Stomach smooth muscle (tissue), 2 donors: Measurements from ENCODE around the gene CCDC91.
"Not testable (repeated sequence)": the region's sequence is repeated elsewhere in the genome, so short reads cannot be mapped to it uniquely, and the experiment has no call there.

Source experiments
- H3K27ac ChIP-seq: one replicate; pipeline ENCODE4 v1.7.0; 2013; ENCODE audit warnings: mild to moderate bottlenecking, low read length, inconsistent platforms
- H3K27me3 ChIP-seq, 2 donors: one replicate each; pipeline ENCODE4 v1.7.0; 2013; ENCODE audit warnings: low read length in 2 of 2; ENCODE audit not compliant: insufficient read depth in 2 of 2, control insufficient read depth in 1 of 2
- H3K36me3 ChIP-seq, 2 donors: one replicate each; pipeline ENCODE4 v1.7.0; 2013; ENCODE audit warnings: low read length in 2 of 2; ENCODE audit not compliant: control insufficient read depth in 2 of 2, insufficient read depth in 2 of 2
- H3K4me1 ChIP-seq: one replicate; pipeline ENCODE4 v1.7.0; 2013; ENCODE audit warnings: low read length; ENCODE audit not compliant: control insufficient read depth, insufficient read depth
- H3K4me3 ChIP-seq, 2 donors: one replicate each; pipeline ENCODE4 v1.7.0; 2013; ENCODE audit warnings: low read length in 2 of 2
- H3K9ac ChIP-seq, 2 donors: one replicate each; pipeline ENCODE4 v1.7.0; 2013; ENCODE audit warnings: low read length in 2 of 2, mild to moderate bottlenecking in 1 of 2
- H3K9me3 ChIP-seq, 2 donors: one replicate each; pipeline ENCODE4 v1.7.0; 2013; ENCODE audit warnings: low read length in 2 of 2; ENCODE audit not compliant: control insufficient read depth in 2 of 2
- donor health status: healthy.
- donor health status: Pancreatic carcinoma.

The CCDC91 gene

GRCh38 chr12:28248555-28249145, 58.4 kb downstream of the CCDC91 start:
- no peaks in the 10 kb centered on the region for H3K9me3 ChIP-seq
- no peaks in the 10 kb centered on the region for H3K36me3 ChIP-seq
- H3K9ac ChIP-seq: no peak overlapping the region
- no peaks in the 10 kb centered on the region for H3K4me1 ChIP-seq
- H3K27me3 ChIP-seq: no peaks in the 10 kb centered on the region
- no peak overlapping the region for H3K4me3 ChIP-seq
- H3K27ac ChIP-seq: no peak overlapping the region

GRCh38 chr12:28253161-28253641, 62.9 kb downstream of the CCDC91 start:
- no peaks in the 10 kb centered on the region for H3K4me1 ChIP-seq

GRCh38 chr12:28257411-28257810, 67.2 kb downstream of the CCDC91 start:
- Histone ChIP-seq H3K36me3 (no peaks in the 10 kb centered on the region), H3K27me3 (no peaks in the 10 kb centered on the region), H3K9ac (no peak overlapping the region), H3K4me3 (no peak overlapping the region), H3K9me3 (no peaks in the 10 kb centered on the region), H3K4me1 (no peaks in the 10 kb centered on the region), H3K27ac (no peak overlapping the region)

More at GRCh38 chr12:28253161-28253641, 62.9 kb downstream of the CCDC91 start:
- H3K27ac ChIP-seq: no peak overlapping the region
- no peaks in the 10 kb centered on the region for H3K36me3 ChIP-seq
- no peaks in the 10 kb centered on the region for H3K9me3 ChIP-seq
- no peak overlapping the region for H3K9ac ChIP-seq
- no peak overlapping the region for H3K4me3 ChIP-seq
- no peaks in the 10 kb centered on the region for H3K27me3 ChIP-seq

- Histone ChIP-seq H3K9ac (no peak overlapping the region), H3K4me1 (no peaks in the 10 kb centered on the region), H3K4me3 (no peak overlapping the region), H3K27ac (no peak overlapping the region), H3K36me3 (no peaks in the 10 kb centered on the region), H3K27me3 (no peaks in the 10 kb centered on the region), H3K9me3 (no peaks in the 10 kb centered on the region)
These were observed 68.7 kb downstream of the CCDC91 start for GRCh38 chr12:28258998-28259397.

- no peaks in the 10 kb centered on the region for H3K27me3 ChIP-seq
- no peaks in the 10 kb centered on the region for H3K4me1 ChIP-seq
- H3K9me3 ChIP-seq: no peaks in the 10 kb centered on the region
- H3K9ac ChIP-seq: no peak overlapping the region
- no peak overlapping the region for H3K27ac ChIP-seq
- H3K4me3 ChIP-seq: no peak overlapping the region
- no peaks in the 10 kb centered on the region for H3K36me3 ChIP-seq
These were observed 75.3 kb downstream of the CCDC91 start for GRCh38 chr12:28265435-28266042.

GRCh38 chr12:28267920-28268607, 77.8 kb downstream of the CCDC91 start:
- not testable (repeated sequence) for H3K36me3 ChIP-seq, H3K9me3 ChIP-seq, H3K27ac ChIP-seq, H3K4me3 ChIP-seq, H3K9ac ChIP-seq, H3K4me1 ChIP-seq, H3K27me3 ChIP-seq

GRCh38 chr12:28268608-28269229, 78.5 kb downstream of the CCDC91 start:
- Histone ChIP-seq H3K27ac (no peak overlapping the region), H3K27me3 (no peaks in the 10 kb centered on the region), H3K36me3 (no peaks in the 10 kb centered on the region), H3K4me1 (no peaks in the 10 kb centered on the region), H3K9ac (no peak overlapping the region), H3K4me3 (no peak overlapping the region), H3K9me3 (peaks cover 0 to 2% of the 10 kb centered on the region in 2 donors)

GRCh38 chr12:28269851-28270250, 79.6 kb downstream of the CCDC91 start:
- no peaks in the 10 kb centered on the region for H3K4me1 ChIP-seq
- H3K27ac ChIP-seq: no peak overlapping the region
- H3K27me3 ChIP-seq: no peaks in the 10 kb centered on the region
- H3K9ac ChIP-seq: no peak overlapping the region
- peaks cover 0 to 2% of the 10 kb centered on the region in 2 donors for H3K9me3 ChIP-seq
- no peaks in the 10 kb centered on the region for H3K36me3 ChIP-seq
- no peak overlapping the region for H3K4me3 ChIP-seq

- Histone ChIP-seq H3K27me3 (no peaks in the 10 kb centered on the region), H3K27ac (no peak overlapping the region), H3K36me3 (no peaks in the 10 kb centered on the region), H3K4me1 (no peaks in the 10 kb centered on the region), H3K9me3 (no peaks in the 10 kb centered on the region), H3K4me3 (no peak overlapping the region), H3K9ac (no peak overlapping the region)
These were observed 88.2 kb downstream of the CCDC91 start for GRCh38 chr12:28278499-28278898.

GRCh38 chr12:28278960-28279359, 88.7 kb downstream of the CCDC91 start:
- no peaks in the 10 kb centered on the region for H3K4me1 ChIP-seq
- no peak overlapping the region for H3K4me3 ChIP-seq
- no peak overlapping the region for H3K9ac ChIP-seq
- H3K27ac ChIP-seq: no peak overlapping the region
- H3K9me3 ChIP-seq: no peaks in the 10 kb centered on the region
- no peaks in the 10 kb centered on the region for H3K27me3 ChIP-seq
- H3K36me3 ChIP-seq: no peaks in the 10 kb centered on the region
